OCI-LY1 (cell line): Measurements from ENCODE around the gene EIF2B1.
"Not testable (repeated sequence)": the region's sequence is repeated elsewhere in the genome, so short reads cannot be mapped to it uniquely, and the experiment has no call there.

Source experiments
- H2AFZ ChIP-seq: fragments of 200-600 bp; sonication (generic), shearing (Covaris generic); 2 replicates; pipeline ENCODE4 v1.6.0; 2014; ENCODE audit warnings: antibody characterized with exemption, mild to moderate bottlenecking, low read length
- H3F3A ChIP-seq: fragments of 200-600 bp; sonication (generic), shearing (Covaris generic); 2 replicates; pipeline ENCODE4 v1.6.0; 2014; ENCODE audit warnings: mild to moderate bottlenecking, antibody characterized with exemption, low read length, moderate library complexity; ENCODE audit not compliant: insufficient read depth
- H3K27ac ChIP-seq: fragments of 200-600 bp; sonication (generic); 2 replicates; pipeline ENCODE4 v1.5.1; 2014; ENCODE audit warnings: low read length, mixed run types, mild to moderate bottlenecking, low read depth; ENCODE audit not compliant: poor library complexity, severe bottlenecking
- H3K27me3 ChIP-seq: fragments of 200-600 bp; sonication (generic); 2 replicates; pipeline ENCODE4 v1.6.0; 2014; ENCODE audit warnings: antibody characterized with exemption, mild to moderate bottlenecking, low read length, moderate library complexity; ENCODE audit not compliant: insufficient read depth
- H3K36me3 ChIP-seq: fragments of 200-600 bp; sonication (generic); 2 replicates; pipeline ENCODE4 v1.6.1; 2014; ENCODE audit warnings: mild to moderate bottlenecking, antibody characterized with exemption, low read length, moderate library complexity, mixed read lengths; ENCODE audit not compliant: insufficient read depth
- H3K4me1 ChIP-seq: fragments of 200-600 bp; sonication (generic); 2 replicates; pipeline ENCODE4 v1.5.1; 2014; ENCODE audit warnings: mild to moderate bottlenecking, low read length, moderate library complexity; ENCODE audit not compliant: insufficient read depth, severe bottlenecking
- H3K4me2 ChIP-seq: fragments of 200-600 bp; sonication (generic), shearing (Covaris generic); 2 replicates; pipeline ENCODE4 v1.6.1; 2014; ENCODE audit warnings: low read length
- H3K4me3 ChIP-seq: fragments of 200-600 bp; sonication (generic); 2 replicates; pipeline ENCODE4 v1.5.1; 2014; ENCODE audit warnings: low read length, low read depth, mild to moderate bottlenecking, mixed read lengths; ENCODE audit not compliant: poor library complexity, severe bottlenecking
- H3K79me2 ChIP-seq: fragments of 200-600 bp; shearing (Covaris generic); 2 replicates; pipeline ENCODE4 v1.6.1; 2016; ENCODE audit warnings: mixed run types, low read length, mixed read lengths; ENCODE audit not compliant: insufficient read depth
- H3K9ac ChIP-seq: fragments of 200-600 bp; sonication (generic), shearing (Covaris generic); 2 replicates; pipeline ENCODE4 v1.6.1; 2014; ENCODE audit warnings: mild to moderate bottlenecking, low read length, mixed read lengths
- H3K9me2 ChIP-seq: fragments of 200-600 bp; sonication (generic), shearing (Covaris generic); 2 replicates; pipeline ENCODE4 v1.6.1; 2014; ENCODE audit warnings: low read depth, mild to moderate bottlenecking, low read length, mixed read lengths
- H3K9me3 ChIP-seq: fragments of 200-600 bp; shearing (Covaris generic); 2 replicates; pipeline ENCODE4 v1.6.1; 2014; ENCODE audit warnings: low read length, mixed read lengths
- H4K20me1 ChIP-seq: fragments of 200-600 bp; sonication (generic), shearing (Covaris generic); 2 replicates; pipeline ENCODE4 v1.6.0; 2016; ENCODE audit warnings: mild to moderate bottlenecking, low read length; ENCODE audit not compliant: insufficient read depth
- EZH2 ChIP-seq: fragments of 200-600 bp; sonication (generic), shearing (Covaris generic); IDR thresholded peaks from 2 replicates; pipeline ENCODE4 v1.8.0; 2017; ENCODE audit warnings: borderline replicate concordance, mixed run types, mild to moderate bottlenecking, antibody characterized with exemption, low read length, moderate library complexity, mixed read lengths
- TF ChIP-seq, protein P1 (sequence below): fragments of 200-600 bp; sonication (generic), shearing (Covaris generic); IDR thresholded peaks from 2 replicates; pipeline ENCODE4 v1.5.1; 2017; ENCODE audit warnings: mild to moderate bottlenecking, antibody characterized with exemption, low read length, moderate library complexity, mixed read lengths

The EIF2B1 gene

DNA sequence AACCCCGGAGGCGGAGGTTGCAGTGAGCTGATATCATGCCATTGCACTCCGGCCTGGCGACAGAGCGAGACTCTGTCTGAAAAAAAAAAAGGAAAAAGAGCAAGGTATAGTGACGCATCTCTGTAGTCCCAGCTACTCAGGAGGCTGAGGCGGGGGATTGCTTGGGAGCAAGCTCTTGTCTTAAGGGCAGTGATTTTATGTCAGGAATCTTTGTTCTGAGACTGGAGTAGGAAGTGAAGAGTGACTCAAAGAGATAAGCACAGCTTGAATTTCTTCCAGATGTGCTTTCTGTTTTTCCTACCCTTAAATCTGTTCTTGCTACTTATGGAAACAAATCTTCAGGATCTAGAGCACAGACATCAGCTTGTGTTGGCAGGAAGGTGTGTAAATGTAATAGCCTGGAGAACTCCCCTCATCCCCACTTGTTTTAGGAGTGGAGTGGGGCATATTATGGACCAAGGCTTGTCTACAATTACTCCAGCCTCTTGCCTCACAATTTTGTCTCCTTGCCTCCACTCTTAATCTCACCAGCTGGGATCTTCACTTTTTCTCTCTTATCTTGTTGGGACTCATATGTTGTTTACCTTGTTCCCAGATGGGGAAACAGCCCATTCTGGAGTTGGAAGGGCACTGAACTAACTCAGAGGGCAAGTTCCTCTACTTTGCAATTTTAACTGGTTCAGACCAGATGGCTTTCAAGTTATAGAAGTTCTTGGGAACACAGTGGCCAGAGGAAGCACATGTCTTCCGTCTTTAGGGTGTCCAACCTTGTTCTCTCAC is 41.6 kb downstream of the EIF2B1 start:
- no peaks in the 10 kb centered on the region for H4K20me1 ChIP-seq
- H3K27me3 ChIP-seq: no peaks in the 10 kb centered on the region
- H3K4me3 ChIP-seq: no peak overlapping the region
- H3F3A ChIP-seq: no peaks in the 10 kb centered on the region
- no peaks in the 10 kb centered on the region for H3K4me1 ChIP-seq
- H3K9ac ChIP-seq: no peak overlapping the region
- 0 out of 2 replicates have a peak, but pooled peaks cover under 1% of the 10 kb centered on the region for H3K79me2 ChIP-seq
- H2AFZ ChIP-seq: no peak overlapping the region
- H3K4me2 ChIP-seq: no peak overlapping the region
- H3K36me3 ChIP-seq: peaks cover 92% of the 10 kb centered on the region
- H3K27ac ChIP-seq: no peak overlapping the region
- TF ChIP-seq, protein P1, sequence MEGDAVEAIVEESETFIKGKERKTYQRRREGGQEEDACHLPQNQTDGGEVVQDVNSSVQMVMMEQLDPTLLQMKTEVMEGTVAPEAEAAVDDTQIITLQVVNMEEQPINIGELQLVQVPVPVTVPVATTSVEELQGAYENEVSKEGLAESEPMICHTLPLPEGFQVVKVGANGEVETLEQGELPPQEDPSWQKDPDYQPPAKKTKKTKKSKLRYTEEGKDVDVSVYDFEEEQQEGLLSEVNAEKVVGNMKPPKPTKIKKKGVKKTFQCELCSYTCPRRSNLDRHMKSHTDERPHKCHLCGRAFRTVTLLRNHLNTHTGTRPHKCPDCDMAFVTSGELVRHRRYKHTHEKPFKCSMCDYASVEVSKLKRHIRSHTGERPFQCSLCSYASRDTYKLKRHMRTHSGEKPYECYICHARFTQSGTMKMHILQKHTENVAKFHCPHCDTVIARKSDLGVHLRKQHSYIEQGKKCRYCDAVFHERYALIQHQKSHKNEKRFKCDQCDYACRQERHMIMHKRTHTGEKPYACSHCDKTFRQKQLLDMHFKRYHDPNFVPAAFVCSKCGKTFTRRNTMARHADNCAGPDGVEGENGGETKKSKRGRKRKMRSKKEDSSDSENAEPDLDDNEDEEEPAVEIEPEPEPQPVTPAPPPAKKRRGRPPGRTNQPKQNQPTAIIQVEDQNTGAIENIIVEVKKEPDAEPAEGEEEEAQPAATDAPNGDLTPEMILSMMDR: no peak
- TF ChIP-seq EZH2: no peak
- no peaks in the 10 kb centered on the region for H3K9me3 ChIP-seq
- H3K9me2 ChIP-seq: no peaks in the 10 kb centered on the region

DNA sequence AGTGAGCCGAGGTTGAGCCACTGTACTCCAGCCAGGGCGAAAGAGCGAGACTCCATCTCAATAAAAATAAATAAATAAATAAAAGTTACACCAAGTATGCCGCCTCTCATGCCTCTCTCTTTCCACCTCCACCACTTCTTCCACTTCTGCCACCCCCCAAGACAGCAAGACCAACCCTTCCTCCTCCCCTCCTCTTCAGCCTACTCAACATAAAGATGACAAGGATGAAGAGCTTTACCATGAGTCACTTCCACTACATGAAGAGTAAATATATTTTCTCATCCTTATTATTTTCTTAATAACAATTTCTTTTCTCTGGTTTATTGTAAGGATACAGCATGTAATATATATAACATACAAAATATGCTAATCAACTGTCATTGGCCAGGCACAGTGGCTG is 52.7 kb downstream of the EIF2B1 start:
- no peak overlapping the region for H3K9ac ChIP-seq
- H2AFZ ChIP-seq: no peak overlapping the region
- peaks cover 13% of the 10 kb centered on the region for H3K79me2 ChIP-seq
- H3K4me3 ChIP-seq: no peak overlapping the region
- no peaks in the 10 kb centered on the region; the same call in 1 of the 2 replicates for H3K27me3 ChIP-seq
- peaks cover 4% of the 10 kb centered on the region; the same call in 1 of the 2 replicates for H3K9me3 ChIP-seq
- no peaks in the 10 kb centered on the region for H3K9me2 ChIP-seq
- TF ChIP-seq, protein P1: no peak
- no peak for TF ChIP-seq EZH2
- H3F3A ChIP-seq: no peaks in the 10 kb centered on the region
- peaks cover 26% of the 10 kb centered on the region for H3K4me1 ChIP-seq
- H4K20me1 ChIP-seq: peaks cover 2% of the 10 kb centered on the region; the same call in 1 of the 2 replicates
- H3K4me2 ChIP-seq: no peak overlapping the region
- H3K36me3 ChIP-seq: no peaks in the 10 kb centered on the region; the same call in 1 of the 2 replicates
- no peak overlapping the region for H3K27ac ChIP-seq

DNA sequence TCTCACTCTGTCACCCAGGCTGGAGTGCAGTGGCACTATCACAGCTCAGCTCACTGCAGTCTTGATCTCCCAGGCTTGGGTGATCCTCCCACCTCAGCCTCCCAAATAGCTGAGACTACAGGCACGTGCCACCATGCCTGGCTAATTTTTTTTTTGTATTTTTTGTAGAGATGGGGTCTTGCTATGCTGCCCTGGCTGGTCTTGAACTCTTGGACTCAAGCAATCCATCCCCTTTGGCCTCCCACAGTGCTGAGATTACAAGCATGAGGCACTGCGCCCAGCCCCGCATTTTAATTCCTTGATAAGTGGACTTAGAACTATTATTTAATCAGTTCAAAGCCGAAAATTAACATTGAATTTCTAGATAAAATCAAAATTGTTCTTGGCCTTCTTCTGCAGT is 54.7 kb downstream of the EIF2B1 start:
- H3K4me1 ChIP-seq: peaks cover 17% of the 10 kb centered on the region
- not testable (repeated sequence) for H3K79me2 ChIP-seq, H3K36me3 ChIP-seq, H3K9ac ChIP-seq, H2AFZ ChIP-seq, H3F3A ChIP-seq, H3K27me3 ChIP-seq, H3K4me3 ChIP-seq, H4K20me1 ChIP-seq, H3K4me2 ChIP-seq, H3K9me3 ChIP-seq, H3K9me2 ChIP-seq, H3K27ac ChIP-seq

DNA sequence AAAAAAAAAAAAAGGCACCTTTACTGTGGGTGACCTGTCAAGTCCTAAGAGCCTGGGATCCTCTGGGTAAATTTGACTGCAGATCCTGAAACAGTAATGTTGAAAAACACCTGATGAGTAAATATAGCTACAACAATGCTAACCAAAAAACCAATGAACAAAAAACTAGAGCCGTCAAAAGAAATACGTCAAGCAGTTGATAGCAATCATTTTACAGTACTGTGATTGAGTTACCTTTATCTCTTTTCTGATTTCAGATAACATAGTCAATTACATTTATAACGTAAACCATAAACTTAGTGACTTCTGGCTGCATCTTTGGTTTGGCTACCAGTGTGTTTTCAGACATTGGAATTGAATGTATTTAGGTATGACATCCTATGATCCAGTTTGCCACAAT is 55.2 kb downstream of the EIF2B1 start:
- Histone ChIP-seq H4K20me1 (no peaks in the 10 kb centered on the region), H3K4me3 (no peak overlapping the region), H3K4me2 (no peak overlapping the region), H2AFZ (no peak overlapping the region), H3K79me2 (no peaks in the 10 kb centered on the region), H3K9me3 (peaks cover 4% of the 10 kb centered on the region; the same call in 1 of the 2 replicates), H3K27me3 (no peaks in the 10 kb centered on the region; the same call in 1 of the 2 replicates), H3K27ac (no peak overlapping the region), H3K4me1 (peaks cover 14% of the 10 kb centered on the region), H3K9me2 (no peaks in the 10 kb centered on the region), H3K36me3 (no peaks in the 10 kb centered on the region; the same call in 1 of the 2 replicates), H3K9ac (no peak overlapping the region), H3F3A (no peaks in the 10 kb centered on the region)
- TF ChIP-seq, protein P1: no peak
- no peak for TF ChIP-seq EZH2
